Effector memory CD4-positive, alpha-beta T cell (primary cell): ENCODE data around the gene CDH23.

Source experiments
- DNase-seq, 3 donors: peaks; one replicate each; pipeline ENCODE4 v3.0.0-alpha.2; 2020
- H3K27ac ChIP-seq: 2 replicates; pipeline ENCODE4 v1.7.0; 2013; ENCODE audit warnings: mild to moderate bottlenecking, low read length, moderate library complexity; ENCODE audit not compliant: insufficient read depth, poor library complexity, severe bottlenecking
- H3K27me3 ChIP-seq: replicated peaks from 2 replicates; pipeline ENCODE4 v1.7.0; 2013; ENCODE audit warnings: mild to moderate bottlenecking, low read length; ENCODE audit not compliant: insufficient read depth, control insufficient read depth, poor library complexity, severe bottlenecking
- H3K36me3 ChIP-seq: 2 replicates; pipeline ENCODE4 v1.7.0; 2013; ENCODE audit warnings: mild to moderate bottlenecking, low read length, moderate library complexity; ENCODE audit not compliant: control insufficient read depth, insufficient read depth
- H3K4me1 ChIP-seq: 2 replicates; pipeline ENCODE4 v1.7.0; 2013; ENCODE audit warnings: low read length, mild to moderate bottlenecking; ENCODE audit not compliant: control insufficient read depth, insufficient read depth, poor library complexity, severe bottlenecking
- H3K4me3 ChIP-seq: 2 replicates; pipeline ENCODE4 v1.7.0; 2013; ENCODE audit warnings: low read length, low read depth, mild to moderate bottlenecking; ENCODE audit not compliant: insufficient read depth, poor library complexity, severe bottlenecking
- H3K9me3 ChIP-seq: 2 replicates; pipeline ENCODE4 v1.7.0; 2013; ENCODE audit warnings: mild to moderate bottlenecking, low read length, moderate library complexity; ENCODE audit not compliant: control insufficient read depth

The CDH23 gene

GRCh38 chr10:71726580-71727104, 329.9 kb downstream of the CDH23 start:
- peaks cover 72% of the 10 kb centered on the region for H3K4me1 ChIP-seq
- no peak overlapping the region for H3K4me3 ChIP-seq
- H3K9me3 ChIP-seq, result no peaks in the 10 kb centered on the region
- H3K27ac ChIP-seq, result peak overlapping the region; percentile 72
- no peaks in the 10 kb centered on the region for H3K27me3 ChIP-seq
- peak in 2 of 3 donors; percentile 21 to 29 for DNase-seq
- H3K36me3 ChIP-seq, result no peaks in the 10 kb centered on the region

DNA sequence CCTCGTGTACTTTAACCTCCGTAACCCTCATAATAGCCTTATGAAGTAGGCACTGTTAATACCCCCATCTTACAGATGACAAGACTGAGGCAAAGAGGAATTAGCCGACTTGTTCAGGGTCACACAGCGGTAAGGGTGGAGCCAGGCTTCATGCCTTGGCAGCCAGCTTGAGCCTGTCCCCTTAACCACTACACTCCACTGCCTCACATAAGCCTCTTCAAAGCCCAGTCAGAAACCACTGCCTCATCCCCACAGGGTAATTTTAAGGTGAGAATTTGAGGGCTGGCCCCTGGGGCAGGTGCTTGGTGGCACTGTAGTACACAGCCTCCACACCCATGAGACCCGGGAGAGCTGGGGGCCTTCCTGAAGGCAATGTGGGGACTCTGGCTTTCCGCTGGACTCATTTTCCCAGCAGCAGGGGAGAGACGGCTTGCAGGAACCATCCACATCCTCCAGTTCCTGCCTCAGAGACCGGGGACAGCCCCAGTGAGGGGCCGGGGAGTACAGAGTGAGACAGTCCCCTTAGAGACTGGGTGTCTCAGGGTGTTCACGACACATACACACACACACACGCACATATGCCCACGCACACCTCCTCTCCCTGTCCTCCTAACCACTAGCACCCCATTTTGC, 330.5 kb downstream of the CDH23 start:
- H3K27ac ChIP-seq, result peak overlapping the region; percentile 72
- no peak overlapping the region for H3K4me3 ChIP-seq
- no peaks in the 10 kb centered on the region for H3K36me3 ChIP-seq
- H3K4me1 ChIP-seq, result peaks cover 77% of the 10 kb centered on the region
- no peaks in the 10 kb centered on the region for H3K9me3 ChIP-seq
- H3K27me3 ChIP-seq, result no peaks in the 10 kb centered on the region
- peak; percentile 28 to 49 (median 37) for DNase-seq

- no peak overlapping the region for H3K4me3 ChIP-seq
- H3K9me3 ChIP-seq, result no peaks in the 10 kb centered on the region
- H3K4me1 ChIP-seq, result peaks cover 84% of the 10 kb centered on the region
- DNase-seq, result peak; percentile 58 to 69 (median 64)
- H3K27ac ChIP-seq, result peak overlapping the region; percentile 72
- H3K27me3 ChIP-seq, result no peaks in the 10 kb centered on the region
- no peaks in the 10 kb centered on the region for H3K36me3 ChIP-seq
Measured at GRCh38 chr10:71727738-71728737, 331.3 kb downstream of the CDH23 start.

- H3K4me1 ChIP-seq, result peaks cover 90% of the 10 kb centered on the region
- no peaks in the 10 kb centered on the region for H3K27me3 ChIP-seq
- no peaks in the 10 kb centered on the region for H3K36me3 ChIP-seq
- peak overlapping the region; percentile 72 for H3K27ac ChIP-seq
- no peak overlapping the region for H3K4me3 ChIP-seq
- DNase-seq, result no peak
- H3K9me3 ChIP-seq, result no peaks in the 10 kb centered on the region
Measured at GRCh38 chr10:71729161-71729636, 332.5 kb downstream of the CDH23 start.

GRCh38 chr10:71731791-71732190, 335.1 kb downstream of the CDH23 start:
- Histone ChIP-seq H3K36me3 (no peaks in the 10 kb centered on the region), H3K27ac (no peak overlapping the region), H3K4me1 (peaks cover 95% of the 10 kb centered on the region), H3K27me3 (no peaks in the 10 kb centered on the region), H3K4me3 (no peak overlapping the region), H3K9me3 (no peaks in the 10 kb centered on the region)
- DNase-seq, result no peak

DNA sequence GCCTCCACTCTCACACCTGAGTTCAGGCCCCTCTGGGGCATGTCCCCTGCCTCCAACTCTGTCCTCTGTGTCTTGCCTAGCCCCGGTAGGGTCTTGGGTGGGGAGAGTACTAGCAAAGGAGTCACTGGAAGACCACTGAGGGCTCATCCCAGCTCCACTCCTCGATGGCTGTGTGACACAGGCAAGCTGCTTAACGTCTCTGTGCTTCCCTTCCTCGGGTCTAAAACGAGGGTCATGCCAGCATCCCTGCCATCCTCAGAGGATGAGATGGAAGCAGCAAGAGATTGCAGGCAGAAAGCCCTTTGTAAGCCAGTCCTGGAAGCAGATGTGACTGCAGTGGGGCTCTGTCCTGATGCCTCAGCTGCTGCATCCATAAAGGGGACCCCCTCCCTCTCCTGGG, 338.1 kb downstream of the CDH23 start:
- H3K36me3 ChIP-seq, result no peaks in the 10 kb centered on the region
- H3K27me3 ChIP-seq, result no peaks in the 10 kb centered on the region
- H3K4me3 ChIP-seq, result no peak overlapping the region
- DNase-seq, result no peak
- H3K27ac ChIP-seq, result peak overlapping the region; percentile 69
- no peaks in the 10 kb centered on the region for H3K9me3 ChIP-seq
- peaks cover 84% of the 10 kb centered on the region for H3K4me1 ChIP-seq

DNA sequence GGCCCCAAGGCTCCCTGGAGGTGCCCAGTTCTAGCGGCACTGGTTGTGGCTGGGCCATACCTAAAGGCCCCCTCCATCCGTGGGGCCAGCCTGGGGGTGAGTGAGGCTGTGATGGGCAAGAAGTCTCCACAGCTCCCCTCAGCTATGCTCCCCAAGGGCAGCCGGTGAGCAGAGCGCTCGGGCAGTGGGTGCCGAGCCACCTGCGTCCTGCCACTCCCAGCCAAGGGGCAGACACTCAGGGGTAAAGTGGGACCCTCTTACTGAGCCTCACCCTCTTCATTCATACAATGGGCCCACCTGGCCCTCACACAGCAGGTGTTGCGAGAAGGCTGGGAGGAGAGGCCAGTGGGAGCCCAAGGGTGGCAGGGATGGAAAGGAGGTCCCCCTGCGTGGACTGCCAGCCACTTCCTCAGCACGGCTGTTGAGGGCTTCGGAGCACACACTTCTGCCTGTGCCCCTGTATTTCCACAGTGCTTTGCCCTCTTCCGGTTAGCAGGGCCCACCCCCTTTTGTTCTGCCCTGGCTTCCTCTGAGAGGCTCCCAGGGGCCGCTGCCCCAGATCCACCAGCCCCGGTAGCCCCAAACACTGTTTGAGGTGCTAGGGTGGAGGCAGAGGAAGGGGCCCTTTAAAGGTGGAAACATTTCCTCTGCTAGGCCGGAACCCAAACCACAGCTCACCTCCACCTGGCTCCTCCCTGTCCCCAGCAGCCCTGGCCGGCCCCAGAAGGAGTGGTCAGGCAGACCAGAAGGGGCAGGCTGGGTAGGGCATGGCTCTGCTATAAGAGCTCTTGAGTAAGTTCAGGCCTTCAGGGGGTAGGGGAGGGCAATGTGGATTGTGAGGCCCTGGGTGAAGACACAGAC, 339.2 kb downstream of the CDH23 start:
- H3K9me3 ChIP-seq, result no peaks in the 10 kb centered on the region
- no peaks in the 10 kb centered on the region for H3K27me3 ChIP-seq
- H3K27ac ChIP-seq, result peak overlapping the region; percentile 69
- peak in 2 of 3 donors; percentile 27 to 33 for DNase-seq
- H3K4me3 ChIP-seq, result peak overlapping the region; percentile 12
- peaks cover 86% of the 10 kb centered on the region for H3K4me1 ChIP-seq
- H3K36me3 ChIP-seq, result no peaks in the 10 kb centered on the region

DNA sequence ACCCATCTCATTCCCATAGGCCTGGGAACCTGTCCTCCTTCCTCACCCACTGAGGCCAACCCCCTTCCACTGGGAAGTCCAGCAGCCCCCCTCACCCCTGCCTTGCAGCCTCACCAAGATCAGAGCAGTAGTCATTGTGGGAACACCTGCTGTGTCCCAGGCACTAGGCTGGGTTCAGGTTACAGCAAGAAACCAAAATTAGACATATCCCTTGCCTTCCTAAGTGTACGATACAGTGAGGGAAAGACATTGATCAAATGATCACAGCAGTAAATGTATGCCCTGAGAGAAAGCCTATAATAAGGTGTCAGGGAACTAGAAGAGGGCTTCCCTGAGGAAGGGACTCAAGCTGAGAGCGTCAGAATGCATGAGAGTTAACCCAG, 339.8 kb downstream of the CDH23 start:
- H3K27ac ChIP-seq, result peak overlapping the region; percentile 69
- no peak for DNase-seq
- H3K36me3 ChIP-seq, result no peaks in the 10 kb centered on the region
- H3K4me1 ChIP-seq, result peaks cover 85% of the 10 kb centered on the region
- no peaks in the 10 kb centered on the region for H3K27me3 ChIP-seq
- H3K4me3 ChIP-seq, result no peak overlapping the region
- no peaks in the 10 kb centered on the region for H3K9me3 ChIP-seq

GRCh38 chr10:71737001-71737833, 340.5 kb downstream of the CDH23 start:
- no peak for DNase-seq
- peak overlapping the region; percentile 69 for H3K27ac ChIP-seq
- no peaks in the 10 kb centered on the region for H3K27me3 ChIP-seq
- no peak overlapping the region for H3K4me3 ChIP-seq
- no peaks in the 10 kb centered on the region for H3K9me3 ChIP-seq
- no peaks in the 10 kb centered on the region for H3K36me3 ChIP-seq
- peaks cover 85% of the 10 kb centered on the region for H3K4me1 ChIP-seq
